ENCODE data around the gene SCLY.

GRCh38 chr2:238024986-238025385 is 35.8 kb upstream of the SCLY start:
- TF ChIP-seq CEBPB (IDR thresholded peaks at IDR 0.05) (no peak), CTCF (IDR thresholded peaks at IDR 0.05) (no peak), JUNB (IDR thresholded peaks at IDR 0.05) (no peak), PBX3 (IDR thresholded peaks at IDR 0.05) (no peak), RCOR1 (IDR thresholded peaks at IDR 0.05; ENCODE audit: low read depth, low read length) (no peak)
